Gastrocnemius medialis (tissue), 4 donors: ENCODE data around the gene IGF2BP1.

Experiments
- CTCF ChIP-seq, 5 experiments: fragments of 450-650 bp in 3 of 5; fragments of 200-600 bp in 2 of 5; sonication (generic) in 2 of 5; IDR thresholded peaks in 4 of 5; conservative IDR thresholded peaks in 1 of 5; 1 replicate in 4 of 5; 2 replicates in 1 of 5; pipeline ENCODE4 v1.5.1; 2016 to 2019; ENCODE audit warnings: antibody characterized with exemption in 5 of 5, mild to moderate bottlenecking in 3 of 5, moderate library complexity in 3 of 5
- POLR2A ChIP-seq, 2 donors: fragments of 450-650 bp; IDR thresholded peaks; one replicate each; pipeline ENCODE4 v1.6.1; 2017; ENCODE audit warnings: antibody characterized with exemption in 2 of 2, mild to moderate bottlenecking in 2 of 2, moderate library complexity in 2 of 2

DNA sequence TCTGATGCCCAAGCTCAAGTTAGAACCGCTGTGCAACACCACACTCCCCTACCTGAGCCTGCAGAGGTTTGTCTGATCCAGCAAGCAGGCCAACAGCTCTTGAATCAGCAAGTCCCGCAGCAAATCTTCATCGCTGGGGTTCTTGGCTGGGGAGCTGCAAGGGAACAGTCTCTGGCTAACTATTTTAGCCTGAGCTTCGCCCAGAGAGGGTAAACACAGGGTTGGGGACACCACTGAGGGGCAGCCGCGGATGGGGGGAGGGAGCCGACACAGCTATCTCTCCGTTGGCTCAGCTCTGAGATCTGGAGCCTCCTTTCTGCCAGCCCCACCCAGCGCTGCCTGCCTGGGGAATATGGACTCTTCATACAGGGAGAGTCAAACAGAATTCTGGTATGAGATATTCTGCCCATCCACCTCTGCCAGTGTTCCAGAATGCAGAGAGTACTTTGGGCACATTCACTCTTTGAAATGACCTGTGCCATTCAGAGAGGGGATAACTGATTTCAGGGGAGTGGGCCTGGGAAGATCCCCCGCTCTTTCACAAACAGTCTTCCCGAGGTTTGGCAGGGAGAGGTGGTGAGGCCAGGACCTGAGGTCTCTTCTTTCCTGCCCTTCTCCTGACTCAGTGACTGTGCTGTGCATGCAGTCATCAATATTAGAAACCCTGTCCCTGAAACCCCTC, 36.2 kb upstream of the IGF2BP1 start:
- TF ChIP-seq CTCF (IDR thresholded peaks at IDR 0.05 in 4 of 5, conservative IDR thresholded peaks at IDR 0.05 in 1 of 5) (no peak), POLR2A (IDR thresholded peaks at IDR 0.05) (no peak)
